GM12878 (cell line): ENCODE results near the gene USPL1. TPM values are rescaled to one million over a fixed set of nuclear protein-coding genes. Genes with fewer than 3 reads are reported as not detected.

Experiments used
- ATAC-seq: fragments of 200-7000 bp; cut with Tn5 transposase; 3 replicates; pipeline ENCODE4 v1.9.1; 2020; ENCODE audit warnings: mild to moderate bottlenecking, moderate library complexity
- BruUV-seq: library from RNA; stranded (reverse); fragments of 400-500 nt; replicated peaks from 2 replicates; lab custom pipeline; 2021; lab: Mats Ljungman, UMichigan
- CTCF ChIA-PET: fragments of 300-600 bp; sonication (Branson Sonifier 250); formaldehyde crosslinking; extraction: SDS; loops from one replicate; lab custom pipeline; 2021; ENCODE audit warnings: inconsistent platforms; lab: Yijun Ruan, JAX
- POLR2A ChIA-PET: fragments of 350-600 bp; formaldehyde crosslinking; extraction: SDS; loops from one replicate; lab custom pipeline; 2021; ENCODE audit warnings: inconsistent platforms; lab: Charles Lee
- RAD21 ChIA-PET: fragments of 300-600 bp; sonication (Branson Sonifier 250); formaldehyde crosslinking; loops from one replicate; lab custom pipeline; 2023; ENCODE audit warnings: antibody characterized with exemption; ENCODE audit not compliant: unreplicated experiment; lab: Charles Lee
- SMC1A ChIA-PET: fragments of 300-600 bp; sonication (Branson Sonifier 250); formaldehyde crosslinking; loops from one replicate; lab custom pipeline; 2023; ENCODE audit not compliant: unreplicated experiment, uncharacterized antibody; lab: Charles Lee
- DNase-seq: peaks from one replicate; pipeline ENCODE4 v3.0.0-alpha.2; 2011; ENCODE audit warnings: low read depth, low spot score
- FAIRE-seq: peaks from 3 replicates; lab custom pipeline; 2011; peaks lifted over from hg19 to GRCh38; lab: Jason Lieb, UNC
- H2AFZ ChIP-seq: 2 replicates; pipeline ENCODE4 v1.6.0; 2011; ENCODE audit warnings: low read depth, low read length, control low read depth; ENCODE audit not compliant: control insufficient read depth
- H3K27ac ChIP-seq: 2 replicates; pipeline ENCODE4 v1.5.1; 2011; ENCODE audit warnings: control low read depth; ENCODE audit not compliant: control insufficient read depth, insufficient read depth
- H3K27me3 ChIP-seq, 2 experiments: replicated peaks in 1 of 2; 2 replicates each; pipeline versions ENCODE4 v1.6.0 to v1.6.1; 2011; ENCODE audit warnings: low read length in 1 of 2; ENCODE audit not compliant: control insufficient read depth in 2 of 2, insufficient read depth in 2 of 2
- H3K36me3 ChIP-seq, 2 experiments: 2 replicates each; pipeline ENCODE4 v1.5.1; 2011; ENCODE audit warnings: low read length in 1 of 2; ENCODE audit not compliant: control insufficient read depth in 2 of 2, insufficient read depth in 2 of 2
- H3K4me1 ChIP-seq: 2 replicates; pipeline ENCODE4 v1.6.1; 2011; ENCODE audit warnings: mild to moderate bottlenecking, low read length, moderate library complexity, mixed read lengths; ENCODE audit not compliant: control insufficient read depth, insufficient read depth
- H3K4me2 ChIP-seq: 2 replicates; pipeline ENCODE4 v1.6.0; 2011; ENCODE audit warnings: control low read depth; ENCODE audit not compliant: control insufficient read depth, insufficient read depth
- H3K4me3 ChIP-seq: fragments of 200-600 bp; sonication (generic); 2 replicates; pipeline ENCODE4 v1.5.1; 2016
- H3K79me2 ChIP-seq: 2 replicates; pipeline ENCODE4 v1.6.0; 2011; ENCODE audit warnings: low read length; ENCODE audit not compliant: control insufficient read depth, insufficient read depth
- H3K9ac ChIP-seq: 2 replicates; pipeline ENCODE4 v1.8.0; 2011; ENCODE audit warnings: low read length, control low read depth, mixed read lengths; ENCODE audit not compliant: control insufficient read depth, insufficient read depth
- H3K9me3 ChIP-seq: replicated peaks from 3 replicates; pipeline ENCODE4 v1.5.1; 2011; ENCODE audit warnings: mild to moderate bottlenecking, low read length; ENCODE audit not compliant: control insufficient read depth, insufficient read depth
- H4K20me1 ChIP-seq: 2 replicates; pipeline ENCODE4 v1.6.0; 2011; ENCODE audit not compliant: control insufficient read depth, insufficient read depth
- HDGF ChIP-seq: fragments of 450-650 bp; IDR thresholded peaks from 2 replicates; pipeline ENCODE4 v1.6.1; 2016; ENCODE audit warnings: antibody characterized with exemption
- SPI1 ChIP-seq: IDR thresholded peaks from 2 replicates; pipeline ENCODE4 v1.6.1; 2011; ENCODE audit warnings: low read depth, mild to moderate bottlenecking, low read length, moderate library complexity, borderline replicate concordance; ENCODE audit not compliant: insufficient read depth
- WRNIP1 ChIP-seq: IDR thresholded peaks from 2 replicates; pipeline ENCODE4 v1.6.1; 2011; ENCODE audit warnings: low read depth, low read length, improper control_type of control experiment, borderline replicate concordance
- ZNF24 ChIP-seq: fragments of 450-650 bp; IDR thresholded peaks from 2 replicates; pipeline ENCODE4 v1.6.1; 2017; ENCODE audit warnings: antibody characterized with exemption, mild to moderate bottlenecking
- WGBS: methylation state at CpG from one replicate; pipeline ENCODE4 v1.1.6; 2016; ENCODE audit warnings: low lambda C conversion rate; ENCODE audit not compliant: insufficient replicate concordance, insufficient coverage; ENCODE audit errors: missing lambda C conversion rate; 5-methylcytosine and 5-hydroxymethylcytosine counted together
- in situ Hi-C: fragments of 300-500 bp; cut with MboI; formaldehyde crosslinking; loops from 9 replicates; pipeline ENCODE4 v1.14.3; 2018; ENCODE audit warnings: mixed read lengths
- intact Hi-C: fragments of 100-400 bp; cut with micrococcal nuclease; formaldehyde crosslinking; loops from one replicate; pipeline ENCODE4 v1.14.2; 2022; ENCODE audit not compliant: unreplicated experiment
- polyA plus RNA-seq, 11 experiments: library from polyadenylated mRNA; depleted of rRNA in 4 of 11; unstranded in 6 of 11; stranded (reverse) in 5 of 11; fragments of >200 nt; fragmentation: Nextera tagmentation in 4 of 11; fragmentation: Illumina TruSeq in 1 of 11; extraction: Ambion mirVana in 4 of 11; extraction: Trizol in 1 of 11; gene quantifications; 1 replicate in 1 of 11; 2 replicates in 10 of 11; pipeline versions ENCODE4 v1.2.1 to v1.2.3, GENCODE V29; 2011 to 2016; ENCODE audit warnings: inconsistent platforms in 2 of 11, missing spikeins in 2 of 11, low read depth in 1 of 11
- total RNA-seq, 4 experiments: library from RNA; depleted of rRNA in 3 of 4; stranded (reverse); fragments of >200 nt in 3 of 4; fragmentation: Illumina TruSeq in 1 of 4; extraction: Trizol in 1 of 4; gene quantifications; 2 replicates each; pipeline versions ENCODE4 v1.2.1 to v1.2.3, GENCODE V29; 2013 to 2021
- TF ChIP-seq, protein P1 (sequence below): fragments of 450-650 bp; IDR thresholded peaks from 2 replicates; pipeline ENCODE4 v1.6.1; 2017; ENCODE audit warnings: low read depth, mild to moderate bottlenecking, moderate library complexity
- TF ChIP-seq, protein P2 (sequence below), 3 experiments: IDR thresholded peaks in 2 of 3; conservative IDR thresholded peaks in 1 of 3; 2 replicates each; pipeline ENCODE4 v1.5.1; 2011; ENCODE audit warnings: low read depth in 3 of 3, low read length in 3 of 3, mild to moderate bottlenecking in 3 of 3, control low read depth in 2 of 3, moderate library complexity in 2 of 3, inconsistent platforms in 1 of 3, mixed read lengths in 1 of 3; ENCODE audit not compliant: control insufficient read depth in 2 of 3, insufficient read depth in 1 of 3; ENCODE audit errors: extremely low read depth in 1 of 3

Gene USPL1
- total and polyA plus RNA-seq, 10 of the 15 experiments (the other 5 are each of a cell fraction or from before 2014, with no cell fraction given), result 7.9 to 23.2 (median 15.8) TPM

DNA sequence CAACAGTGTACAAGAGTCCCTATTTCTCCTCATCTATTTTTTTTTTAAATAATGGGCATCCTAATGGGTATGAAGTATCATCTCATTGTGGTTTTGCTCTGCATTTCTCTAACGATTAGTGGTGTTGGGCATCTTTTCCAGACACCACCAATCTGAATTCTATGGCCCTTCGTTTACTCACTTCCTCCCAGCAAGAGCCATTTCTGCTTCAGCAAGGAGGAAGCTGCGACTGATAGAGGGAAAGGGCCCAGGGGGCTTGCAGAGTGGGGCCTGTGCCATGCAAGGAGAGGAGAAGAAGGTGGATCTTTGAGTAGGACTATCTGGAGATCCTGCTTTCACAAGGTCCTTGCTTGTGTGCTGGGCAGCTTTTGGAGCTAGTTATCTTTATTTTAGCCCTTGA lies 58.0 kb downstream of the USPL1 start:
- ATAC-seq, result no peak
- H3K9ac ChIP-seq, result no peak overlapping the region
- H3K27ac ChIP-seq, result no peak overlapping the region
- no peaks in the 10 kb centered on the region for H3K79me2 ChIP-seq
- in situ Hi-C loops, result no loop called here
- peak; percentile 16; the same call in 1 of the 2 replicates for TF ChIP-seq SPI1
- no peak for TF ChIP-seq WRNIP1
- no TSS peak for BruUV-seq
- no peaks in the 10 kb centered on the region for H3K4me1 ChIP-seq
- SMC1A ChIA-PET, result interaction anchor here (0.8 to 1.6 kb wide), 4 partner anchors 60 to 127 kb away, joined by 3 to 4 read pairs (median 4); no protein-coding TSS in a partner anchor
- no peaks in the 10 kb centered on the region for H3K27me3 ChIP-seq
- RAD21 ChIA-PET, result interaction anchor here (0.7 to 1.3 kb wide), 5 partner anchors 16 to 128 kb away, joined by 3 read pairs; no protein-coding TSS in a partner anchor
- no peak for FAIRE-seq
- no peaks in the 10 kb centered on the region for H4K20me1 ChIP-seq
- no peak overlapping the region for H3K4me2 ChIP-seq
- POLR2A ChIA-PET, result interaction anchor here (0.5 to 0.9 kb wide), 3 partner anchors 129 to 231 kb away, joined by 3 to 5 read pairs (median 5); no protein-coding TSS in a partner anchor
- no peaks in the 10 kb centered on the region for H3K9me3 ChIP-seq
- 2% methylated on average over 3 of the region's 3 CpGs for WGBS
- H3K36me3 ChIP-seq, result no peaks in the 10 kb centered on the region
- H2AFZ ChIP-seq, result no peak overlapping the region
- intact Hi-C loops, result loop anchor here (2.0 to 10.0 kb wide), 2 partner anchors 69 to 369 kb away; no protein-coding TSS in a partner anchor
- no peak overlapping the region for H3K4me3 ChIP-seq
- CTCF ChIA-PET, result interaction anchor here (0.8 to 1.6 kb wide), 3 partner anchors 91 to 128 kb away, joined by 4 to 8 read pairs (median 4); no protein-coding TSS in a partner anchor
- no peak for DNase-seq

DNA sequence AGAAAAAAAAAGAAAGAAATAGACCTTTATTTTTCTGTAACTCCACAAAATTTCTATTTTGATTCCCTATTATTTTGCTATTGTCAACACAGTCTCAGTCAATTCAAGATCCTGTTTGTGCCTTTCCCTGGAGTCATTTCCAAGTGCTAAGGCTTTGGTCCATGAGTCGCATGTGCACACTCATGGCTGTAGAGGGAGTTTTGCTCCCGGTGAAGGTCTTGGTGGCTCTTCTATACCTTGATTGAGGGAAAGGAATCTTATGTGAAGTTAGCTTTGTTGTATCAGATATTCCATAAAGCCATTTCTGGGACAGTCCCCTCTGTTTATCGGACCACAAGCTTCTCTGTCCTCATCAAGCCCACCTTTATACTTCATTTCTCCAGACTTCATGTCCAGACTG lies 59.0 kb downstream of the USPL1 start:
- in situ Hi-C loops (no loop called here), intact Hi-C loops (loop anchor here (10.0 kb wide), 1 partner anchor 368 kb away; no protein-coding TSS in a partner anchor)
- no peak overlapping the region for H3K27ac ChIP-seq
- no peaks in the 10 kb centered on the region for H3K36me3 ChIP-seq
- H3K9ac ChIP-seq, result no peak overlapping the region
- BruUV-seq, result no TSS peak
- no peak overlapping the region for H3K4me2 ChIP-seq
- ChIA-PET SMC1A (interaction anchor here (1.3 kb wide), 1 partner anchor 126 kb away, joined by 4 read pairs; no protein-coding TSS in a partner anchor), POLR2A (interaction anchor here (0.9 kb wide), 1 partner anchor 122 kb away, joined by 3 read pairs; no protein-coding TSS in a partner anchor), CTCF (interaction anchor here (1.0 kb wide), 1 partner anchor 116 kb away, joined by 4 read pairs; no protein-coding TSS in a partner anchor), RAD21 (interaction anchor here (1.0 to 1.1 kb wide), 2 partner anchors 63 to 113 kb away, joined by 3 to 4 read pairs; no protein-coding TSS in a partner anchor)
- FAIRE-seq (no peak), ATAC-seq (no peak), DNase-seq (no peak)
- H3K79me2 ChIP-seq, result no peaks in the 10 kb centered on the region
- H3K27me3 ChIP-seq, result no peaks in the 10 kb centered on the region
- 94% methylated on average over 3 of the region's 3 CpGs for WGBS
- no peak overlapping the region for H2AFZ ChIP-seq
- H4K20me1 ChIP-seq, result no peaks in the 10 kb centered on the region
- TF ChIP-seq, protein P1, sequence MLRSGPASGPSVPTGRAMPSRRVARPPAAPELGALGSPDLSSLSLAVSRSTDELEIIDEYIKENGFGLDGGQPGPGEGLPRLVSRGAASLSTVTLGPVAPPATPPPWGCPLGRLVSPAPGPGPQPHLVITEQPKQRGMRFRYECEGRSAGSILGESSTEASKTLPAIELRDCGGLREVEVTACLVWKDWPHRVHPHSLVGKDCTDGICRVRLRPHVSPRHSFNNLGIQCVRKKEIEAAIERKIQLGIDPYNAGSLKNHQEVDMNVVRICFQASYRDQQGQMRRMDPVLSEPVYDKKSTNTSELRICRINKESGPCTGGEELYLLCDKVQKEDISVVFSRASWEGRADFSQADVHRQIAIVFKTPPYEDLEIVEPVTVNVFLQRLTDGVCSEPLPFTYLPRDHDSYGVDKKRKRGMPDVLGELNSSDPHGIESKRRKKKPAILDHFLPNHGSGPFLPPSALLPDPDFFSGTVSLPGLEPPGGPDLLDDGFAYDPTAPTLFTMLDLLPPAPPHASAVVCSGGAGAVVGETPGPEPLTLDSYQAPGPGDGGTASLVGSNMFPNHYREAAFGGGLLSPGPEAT, result no peak
- TF ChIP-seq HDGF (no peak), ZNF24 (no peak)
- TF ChIP-seq, protein P2, sequence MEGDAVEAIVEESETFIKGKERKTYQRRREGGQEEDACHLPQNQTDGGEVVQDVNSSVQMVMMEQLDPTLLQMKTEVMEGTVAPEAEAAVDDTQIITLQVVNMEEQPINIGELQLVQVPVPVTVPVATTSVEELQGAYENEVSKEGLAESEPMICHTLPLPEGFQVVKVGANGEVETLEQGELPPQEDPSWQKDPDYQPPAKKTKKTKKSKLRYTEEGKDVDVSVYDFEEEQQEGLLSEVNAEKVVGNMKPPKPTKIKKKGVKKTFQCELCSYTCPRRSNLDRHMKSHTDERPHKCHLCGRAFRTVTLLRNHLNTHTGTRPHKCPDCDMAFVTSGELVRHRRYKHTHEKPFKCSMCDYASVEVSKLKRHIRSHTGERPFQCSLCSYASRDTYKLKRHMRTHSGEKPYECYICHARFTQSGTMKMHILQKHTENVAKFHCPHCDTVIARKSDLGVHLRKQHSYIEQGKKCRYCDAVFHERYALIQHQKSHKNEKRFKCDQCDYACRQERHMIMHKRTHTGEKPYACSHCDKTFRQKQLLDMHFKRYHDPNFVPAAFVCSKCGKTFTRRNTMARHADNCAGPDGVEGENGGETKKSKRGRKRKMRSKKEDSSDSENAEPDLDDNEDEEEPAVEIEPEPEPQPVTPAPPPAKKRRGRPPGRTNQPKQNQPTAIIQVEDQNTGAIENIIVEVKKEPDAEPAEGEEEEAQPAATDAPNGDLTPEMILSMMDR (IDR thresholded peaks at IDR 0.05 in 2 of 3, conservative IDR thresholded peaks at IDR 0.05 in 1 of 3; ENCODE audit: control insufficient read depth in 2 of 3, extremely low read depth in 1 of 3, insufficient read depth in 1 of 3, low read depth in 3 of 3, low read length in 3 of 3), result peak in 2 of 3 experiments; percentile 8 to 24; a peak in 2 of 6 replicates
- H3K4me3 ChIP-seq, result no peak overlapping the region
- H3K4me1 ChIP-seq, result no peaks in the 10 kb centered on the region
- no peaks in the 10 kb centered on the region for H3K9me3 ChIP-seq
